K562 (cell line): Measurements from ENCODE around the gene ANK3. TPM values are rescaled to one million over a fixed set of nuclear protein-coding genes. Genes with fewer than 3 reads are reported as not detected.

Source experiments
- AFF4 ChIP-seq: sonication (generic); formaldehyde crosslinking; IDR thresholded peaks from 2 replicates; pipeline ENCODE4 v1.8.0; 2023; ENCODE audit warnings: mild to moderate bottlenecking, missing genetic modification reagents
- ARID1B ChIP-seq: fragments of 450-650 bp; IDR thresholded peaks from 2 replicates; pipeline ENCODE4 v1.6.1; 2016; ENCODE audit warnings: antibody characterized with exemption, mild to moderate bottlenecking, inconsistent platforms
- CTCF ChIP-seq, 3 experiments: IDR thresholded peaks in 2 of 3; conservative IDR thresholded peaks in 1 of 3; 2 replicates each; pipeline ENCODE4 v1.5.1; 2011 to 2012; ENCODE audit warnings: low read length in 3 of 3, mild to moderate bottlenecking in 3 of 3, control low read depth in 2 of 3, improper control_type of control experiment in 1 of 3, inconsistent platforms in 1 of 3, low read depth in 1 of 3, mixed read lengths in 1 of 3, moderate library complexity in 1 of 3; ENCODE audit not compliant: insufficient read depth in 2 of 3
- EHMT2 ChIP-seq: fragments of 450-650 bp; IDR thresholded peaks from 2 replicates; pipeline ENCODE4 v1.6.1; 2018; ENCODE audit warnings: antibody characterized with exemption
- ELK3 ChIP-seq: fragments of 450-650 bp; formaldehyde crosslinking; IDR thresholded peaks from 2 replicates; pipeline ENCODE4 v1.4.0; 2020; ENCODE audit warnings: mild to moderate bottlenecking
- JUN ChIP-seq, 2 experiments: sonication (generic) in 1 of 2; formaldehyde crosslinking in 1 of 2; IDR thresholded peaks; 2 replicates each; pipeline versions ENCODE4 v1.6.1 to v1.8.0; 2012 to 2022; ENCODE audit warnings: borderline replicate concordance in 2 of 2, mild to moderate bottlenecking in 2 of 2, improper control_type of control experiment in 1 of 2, low read depth in 1 of 2, low read length in 1 of 2, missing genetic modification reagents in 1 of 2
- KDM1A ChIP-seq, 2 experiments: fragments of 450-650 bp; IDR thresholded peaks; 2 replicates each; pipeline ENCODE4 v1.6.1; 2016; ENCODE audit warnings: mild to moderate bottlenecking in 2 of 2
- NFIX ChIP-seq: fragments of 250-450 bp; sonication (Bioruptor Pico); IDR thresholded peaks from 2 replicates; pipeline ENCODE4 v1.4.0; 2020; ENCODE audit warnings: low read depth, mild to moderate bottlenecking, moderate library complexity
- NUFIP1 ChIP-seq: fragments of 450-650 bp; IDR thresholded peaks from 2 replicates; pipeline ENCODE4 v1.6.1; 2018; ENCODE audit not compliant: partially characterized antibody
- RBM15 ChIP-seq: fragments of 200-400 bp; formaldehyde crosslinking; IDR thresholded peaks from 2 replicates; pipeline ENCODE4 v1.6.1; 2018; ENCODE audit warnings: mild to moderate bottlenecking, low read length, moderate library complexity; ENCODE audit not compliant: insufficient read depth
- SMARCE1 ChIP-seq: fragments of 450-650 bp; IDR thresholded peaks from 2 replicates; pipeline ENCODE4 v1.7.1; 2016; ENCODE audit warnings: mild to moderate bottlenecking
- TEAD2 ChIP-seq: fragments of 450-650 bp; IDR thresholded peaks from 2 replicates; pipeline ENCODE4 v1.6.1; 2016; ENCODE audit warnings: missing genetic modification characterization, control low read depth, missing compliant biosample characterization
- TRIM24 ChIP-seq, 2 experiments: fragments of 450-650 bp; IDR thresholded peaks; 2 replicates each; pipeline ENCODE4 v1.6.1; 2016
- ZNF232 ChIP-seq: sonication (generic); formaldehyde crosslinking; IDR thresholded peaks from 2 replicates; pipeline ENCODE4 v1.8.0; 2022; ENCODE audit warnings: mild to moderate bottlenecking, missing genetic modification reagents
- ZNF592 ChIP-seq: fragments of 450-650 bp; IDR thresholded peaks from 2 replicates; pipeline ENCODE4 v1.6.1; 2017; ENCODE audit warnings: antibody characterized with exemption, mild to moderate bottlenecking
- ZNF707 ChIP-seq: fragments of 250-450 bp; sonication (Bioruptor Pico); conservative IDR thresholded peaks from 2 replicates; pipeline ENCODE4 v1.8.0; 2022; ENCODE audit warnings: inconsistent platforms, mild to moderate bottlenecking, moderate library complexity
- polyA plus RNA-seq, 8 experiments: library from polyadenylated mRNA; depleted of rRNA in 4 of 8; stranded (reverse) in 5 of 8; unstranded in 3 of 8; fragments of >200 nt; fragmentation: Nextera tagmentation in 2 of 8; fragmentation: Illumina TruSeq in 1 of 8; extraction: Ambion mirVana in 2 of 8; extraction: Trizol in 1 of 8; gene quantifications; 2 replicates each; pipeline versions ENCODE4 v1.2.1 to v1.2.3, GENCODE V29; 2011 to 2014; ENCODE audit warnings: inconsistent platforms in 1 of 8, missing spikeins in 1 of 8
- total RNA-seq, 7 experiments: library from RNA; depleted of rRNA in 6 of 7; stranded (reverse); fragments of >200 nt in 6 of 7; fragmentation: Illumina TruSeq in 2 of 7; extraction: Trizol in 2 of 7; gene quantifications; 2 replicates each; pipeline versions ENCODE4 v1.2.1 to v1.2.3, GENCODE V29; 2011 to 2021; ENCODE audit warnings: low replicate concordance in 1 of 7

The ANK3 gene
- total and polyA plus RNA-seq, 9 of the 15 experiments (the other 6 are each of a cell fraction or from before 2014, with no cell fraction given): 10.0 to 32.3 (median 17.9) TPM

GRCh38 chr10:60312818-60313588 lies 76.7 kb downstream of the ANK3 start (continued):
- TF ChIP-seq AFF4 (no peak), SMARCE1 (peak; percentile 94), ZNF592 (peak; percentile 77; the same call in 1 of the 2 replicates), ZNF232 (CRISPR knock-in tag) (no peak), EHMT2 (peak; percentile 44; the same call in 1 of the 2 replicates), TRIM24 (IDR thresholded peaks at IDR 0.05) (peak; percentile 11 to 70; a peak in 3 of 4 replicates), NFIX (CRISPR knock-in tag) (no peak), NUFIP1 (no peak), ZNF707 (CRISPR knock-in tag) (no peak), ARID1B (peak; percentile 94), TEAD2 (0 out of 2 replicates have a peak, but pooled peaks have one; percentile 11), ELK3 (CRISPR knock-in tag) (no peak), JUN (IDR thresholded peaks at IDR 0.05; ENCODE audit: borderline replicate concordance, low read depth, low read length) (peak; percentile 70), JUN (CRISPR knock-in tag; IDR thresholded peaks at IDR 0.05; ENCODE audit: borderline replicate concordance) (no peak), CTCF (IDR thresholded peaks at IDR 0.05 in 2 of 3, conservative IDR thresholded peaks at IDR 0.05 in 1 of 3; ENCODE audit: insufficient read depth in 2 of 3, low read depth in 1 of 3, low read length in 3 of 3) (no peak), KDM1A (IDR thresholded peaks at IDR 0.05) (peak; percentile 76 to 83), RBM15 (no peak)
